LNCaP clone FGC (cell line): Measurements from ENCODE around the gene CSRP1.
"Not testable (repeated sequence)": the region's sequence is repeated elsewhere in the genome, so short reads cannot be mapped to it uniquely, and the experiment has no call there.

Source experiments
- DNase-seq: peaks from one replicate; pipeline ENCODE4 v3.0.0-alpha.2; 2011; ENCODE audit warnings: low read depth
- H3K4me3 ChIP-seq: 2 replicates; pipeline ENCODE4 v1.5.1; 2011; ENCODE audit warnings: mild to moderate bottlenecking, low read depth, low read length, control low read depth
- TF ChIP-seq, protein P1 (sequence below): IDR thresholded peaks from 2 replicates; pipeline ENCODE4 v1.5.1; 2012; ENCODE audit warnings: mild to moderate bottlenecking; ENCODE audit not compliant: control insufficient read depth, insufficient read depth; ENCODE audit errors: extremely low read depth

The CSRP1 gene

DNA sequence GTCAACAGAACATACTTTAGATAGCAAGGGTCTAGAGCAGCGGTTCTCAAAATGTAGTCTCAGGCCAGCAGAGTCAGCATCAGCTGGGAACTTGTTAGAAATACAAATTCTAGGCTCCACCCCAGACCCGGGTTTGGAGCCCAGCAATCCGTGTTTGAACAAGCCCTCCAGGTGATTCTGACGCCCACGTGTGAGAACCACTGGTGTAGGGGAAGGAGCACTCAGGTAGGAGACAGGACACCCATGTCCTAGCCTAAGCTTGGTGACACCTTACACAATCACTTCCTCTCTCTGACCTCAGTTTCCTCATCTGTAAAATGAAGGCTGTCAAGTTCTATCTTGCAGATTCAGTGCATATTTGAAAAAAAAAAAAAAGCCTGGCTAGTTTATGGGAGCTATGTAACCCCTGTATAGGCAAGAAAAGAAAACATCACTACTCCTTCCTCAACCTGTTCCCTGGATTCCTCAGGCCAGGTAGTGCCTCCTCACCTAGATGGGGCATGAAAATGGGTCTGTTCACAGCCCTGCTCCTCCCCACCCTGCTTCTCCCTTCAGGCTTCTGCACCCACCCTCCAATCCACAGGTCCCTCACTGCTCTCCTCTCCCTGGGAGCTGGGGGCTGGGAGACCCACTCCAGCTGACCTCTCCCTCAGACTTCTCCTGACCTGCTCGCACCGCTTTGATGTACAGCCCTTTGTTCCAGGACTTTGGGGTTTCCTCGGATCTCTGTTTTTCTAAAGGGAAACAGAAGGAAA lies 30.8 kb downstream of the CSRP1 start:
- no peak overlapping the region for H3K4me3 ChIP-seq
- TF ChIP-seq, protein P1, sequence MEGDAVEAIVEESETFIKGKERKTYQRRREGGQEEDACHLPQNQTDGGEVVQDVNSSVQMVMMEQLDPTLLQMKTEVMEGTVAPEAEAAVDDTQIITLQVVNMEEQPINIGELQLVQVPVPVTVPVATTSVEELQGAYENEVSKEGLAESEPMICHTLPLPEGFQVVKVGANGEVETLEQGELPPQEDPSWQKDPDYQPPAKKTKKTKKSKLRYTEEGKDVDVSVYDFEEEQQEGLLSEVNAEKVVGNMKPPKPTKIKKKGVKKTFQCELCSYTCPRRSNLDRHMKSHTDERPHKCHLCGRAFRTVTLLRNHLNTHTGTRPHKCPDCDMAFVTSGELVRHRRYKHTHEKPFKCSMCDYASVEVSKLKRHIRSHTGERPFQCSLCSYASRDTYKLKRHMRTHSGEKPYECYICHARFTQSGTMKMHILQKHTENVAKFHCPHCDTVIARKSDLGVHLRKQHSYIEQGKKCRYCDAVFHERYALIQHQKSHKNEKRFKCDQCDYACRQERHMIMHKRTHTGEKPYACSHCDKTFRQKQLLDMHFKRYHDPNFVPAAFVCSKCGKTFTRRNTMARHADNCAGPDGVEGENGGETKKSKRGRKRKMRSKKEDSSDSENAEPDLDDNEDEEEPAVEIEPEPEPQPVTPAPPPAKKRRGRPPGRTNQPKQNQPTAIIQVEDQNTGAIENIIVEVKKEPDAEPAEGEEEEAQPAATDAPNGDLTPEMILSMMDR = no peak
- no peak for DNase-seq

DNA sequence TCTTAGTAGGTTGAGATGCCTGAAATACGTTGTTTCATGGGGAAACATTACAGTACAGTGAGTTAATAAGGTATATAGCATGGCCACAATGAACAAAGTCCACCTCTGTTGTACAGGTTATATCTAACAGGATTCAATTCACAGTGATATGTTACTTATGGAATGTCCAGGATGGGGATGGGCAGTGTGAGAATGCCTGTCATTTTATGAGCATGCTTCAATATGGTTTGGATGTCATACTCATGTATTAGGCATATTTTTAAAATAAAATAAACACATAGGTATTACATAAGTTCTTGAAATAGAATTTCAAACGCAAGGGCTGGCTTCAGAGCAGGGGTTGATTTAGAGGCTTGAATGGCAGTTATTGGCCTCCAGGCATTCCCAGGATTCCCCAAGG lies 31.8 kb downstream of the CSRP1 start:
- TF ChIP-seq, protein P1 = no peak

DNA sequence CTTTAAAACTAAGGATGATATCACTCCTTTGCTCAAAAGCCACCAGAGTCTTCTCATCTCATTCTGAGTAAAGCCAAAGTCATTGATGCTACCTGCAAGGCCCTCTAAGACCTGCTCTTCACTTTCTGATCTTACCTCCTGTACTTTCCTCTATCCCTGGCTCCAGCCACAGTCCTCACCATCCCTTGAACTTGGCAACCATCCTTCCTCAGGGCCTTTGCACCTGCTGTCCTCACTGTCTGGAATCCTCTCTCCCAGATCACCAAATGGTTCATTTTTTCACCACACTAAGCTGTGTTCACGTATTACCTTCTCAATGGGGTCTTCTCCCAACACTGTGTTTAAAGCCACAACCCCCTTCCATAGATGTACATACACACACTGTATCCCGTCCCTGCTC lies 33.6 kb downstream of the CSRP1 start:
- no peak overlapping the region for H3K4me3 ChIP-seq
- TF ChIP-seq, protein P1 = no peak
- DNase-seq = no peak

More for the DNA sequence above, 31.8 kb downstream of the CSRP1 start:
- no peak overlapping the region for H3K4me3 ChIP-seq
- DNase-seq = no peak

DNA sequence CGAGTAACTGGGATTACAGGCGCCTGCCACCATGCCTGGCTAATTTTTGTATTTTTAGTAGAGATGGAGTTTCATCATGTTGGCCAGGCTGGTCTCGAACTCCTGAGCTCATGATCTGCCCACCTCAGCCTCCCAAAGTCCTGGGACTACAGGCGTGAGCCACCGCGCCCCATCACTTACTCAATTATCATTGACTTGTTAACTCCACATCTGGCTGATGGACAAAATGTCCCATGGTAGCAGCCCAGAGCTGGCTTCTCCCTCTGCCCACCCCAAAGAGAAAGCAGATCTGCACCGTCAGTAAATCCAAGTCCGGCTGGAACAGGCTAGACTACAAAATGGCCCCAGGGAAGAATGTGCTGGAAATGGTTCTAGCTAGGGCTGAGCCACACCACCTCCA lies 34.6 kb downstream of the CSRP1 start:
- DNase-seq, H3K4me3 ChIP-seq: not testable (repeated sequence)

DNA sequence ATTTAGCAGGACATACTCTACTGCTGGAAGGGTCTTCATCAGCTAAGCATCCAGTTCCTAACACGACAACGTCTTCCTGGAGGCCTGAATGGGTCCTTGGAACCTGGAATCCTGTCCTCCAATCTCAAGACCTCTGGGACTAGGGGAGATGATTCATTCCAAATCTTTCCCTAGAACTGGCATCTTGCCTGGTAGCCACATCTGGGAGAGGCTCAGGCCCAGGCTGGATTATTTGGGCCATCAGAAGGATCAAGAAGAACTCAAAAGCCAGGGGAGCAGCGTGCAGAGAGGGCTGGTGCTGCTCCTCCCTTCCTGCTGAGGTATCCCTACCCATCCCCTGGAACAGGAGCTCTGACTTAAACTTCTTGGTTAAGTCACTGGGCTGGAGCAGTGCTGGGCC lies 35.2 kb downstream of the CSRP1 start:
- TF ChIP-seq, protein P1 = no peak
- no peak overlapping the region for H3K4me3 ChIP-seq
- DNase-seq = no peak

DNA sequence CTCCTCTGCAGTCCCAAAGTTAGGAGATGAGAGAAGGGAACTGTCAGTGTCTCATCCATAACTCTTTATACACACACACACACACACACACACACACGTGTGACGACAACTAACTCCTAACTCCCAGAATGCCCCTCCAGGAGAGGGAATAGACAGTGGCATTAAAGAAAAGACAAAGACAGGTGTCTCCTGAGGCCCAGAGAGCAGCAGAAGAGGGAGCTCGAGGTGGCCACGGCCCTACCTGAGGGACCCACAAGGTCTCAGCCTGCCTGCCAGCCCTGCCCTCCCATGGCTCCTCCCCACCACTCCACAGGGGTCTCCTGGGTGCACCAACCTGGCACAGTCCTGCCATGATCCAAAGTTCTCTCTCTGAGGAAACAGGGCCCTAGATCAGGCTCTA lies 36.3 kb downstream of the CSRP1 start:
- H3K4me3 ChIP-seq = no peak overlapping the region
- TF ChIP-seq, protein P1 = no peak
- no peak for DNase-seq

DNA sequence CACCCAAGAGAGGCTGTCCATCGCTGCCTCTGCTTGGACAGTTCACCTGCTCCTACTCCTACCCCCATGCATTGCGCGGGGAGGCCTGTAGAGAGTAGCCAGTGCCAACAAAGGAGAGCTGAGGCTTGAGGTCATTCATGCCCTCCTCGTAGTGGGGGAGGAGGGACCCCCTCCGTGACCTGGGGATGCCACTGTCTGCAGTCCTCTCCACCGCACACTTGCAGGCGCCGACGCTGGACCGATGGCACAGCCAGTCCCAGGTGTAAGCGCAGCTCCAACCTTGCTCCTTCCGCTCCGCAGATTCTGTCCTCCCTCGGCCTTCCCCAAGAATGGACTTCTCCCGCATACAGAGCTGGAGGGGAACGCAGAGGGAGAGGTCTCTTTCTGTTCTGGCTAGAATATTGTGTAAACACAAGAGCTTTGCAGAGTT lies 37.3 kb downstream of the CSRP1 start:
- no peak for DNase-seq
- peak overlapping the region; percentile 79 for H3K4me3 ChIP-seq
- TF ChIP-seq, protein P1 = no peak
